ENCODE measurements around the gene AP2B1.
A peak's percentile ranks its signal among the peaks of the same experiment; 100 is the strongest.

AP2B1 gene

DNA sequence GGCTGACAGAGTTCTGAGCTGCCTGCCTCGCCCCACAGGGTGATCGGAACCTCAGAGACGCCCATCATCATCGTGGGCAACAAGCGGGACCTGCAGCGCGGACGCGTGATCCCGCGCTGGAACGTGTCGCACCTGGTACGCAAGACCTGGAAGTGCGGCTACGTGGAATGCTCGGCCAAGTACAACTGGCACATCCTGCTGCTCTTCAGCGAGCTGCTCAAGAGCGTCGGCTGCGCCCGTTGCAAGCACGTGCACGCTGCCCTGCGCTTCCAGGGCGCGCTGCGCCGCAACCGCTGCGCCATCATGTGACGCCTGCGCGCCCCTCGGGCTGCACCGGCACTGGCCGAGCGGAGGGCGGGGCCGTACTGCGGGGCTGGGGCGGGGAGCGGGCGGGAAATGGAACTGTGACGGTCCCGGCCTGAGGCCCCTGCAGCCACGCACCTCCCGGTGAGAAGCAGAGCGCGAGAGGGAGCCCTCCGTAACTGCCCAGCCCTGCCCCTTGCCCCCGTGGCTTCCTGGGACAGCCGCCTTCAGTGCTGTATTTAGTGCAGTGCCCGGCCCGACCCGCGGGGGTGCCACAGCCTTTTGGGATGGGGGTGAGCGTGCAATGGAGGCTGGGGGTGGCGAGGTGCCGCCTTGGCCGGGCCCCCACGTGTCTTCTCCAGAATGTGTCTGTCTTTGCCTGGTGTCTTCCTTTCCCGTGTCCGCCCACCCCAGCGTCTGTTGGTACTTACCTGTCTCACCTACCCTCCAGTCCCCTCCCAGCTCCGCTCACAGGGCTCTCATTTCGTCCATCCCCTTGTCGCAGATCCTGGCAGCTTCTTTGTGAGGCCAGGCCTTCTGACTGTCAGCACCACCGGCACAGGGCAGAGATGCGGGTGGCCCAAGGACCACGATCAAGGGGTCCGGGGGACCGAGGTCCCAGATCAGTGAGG, 154.1 kb downstream of the AP2B1 start:
- TF ChIP-seq, protein P1, sequence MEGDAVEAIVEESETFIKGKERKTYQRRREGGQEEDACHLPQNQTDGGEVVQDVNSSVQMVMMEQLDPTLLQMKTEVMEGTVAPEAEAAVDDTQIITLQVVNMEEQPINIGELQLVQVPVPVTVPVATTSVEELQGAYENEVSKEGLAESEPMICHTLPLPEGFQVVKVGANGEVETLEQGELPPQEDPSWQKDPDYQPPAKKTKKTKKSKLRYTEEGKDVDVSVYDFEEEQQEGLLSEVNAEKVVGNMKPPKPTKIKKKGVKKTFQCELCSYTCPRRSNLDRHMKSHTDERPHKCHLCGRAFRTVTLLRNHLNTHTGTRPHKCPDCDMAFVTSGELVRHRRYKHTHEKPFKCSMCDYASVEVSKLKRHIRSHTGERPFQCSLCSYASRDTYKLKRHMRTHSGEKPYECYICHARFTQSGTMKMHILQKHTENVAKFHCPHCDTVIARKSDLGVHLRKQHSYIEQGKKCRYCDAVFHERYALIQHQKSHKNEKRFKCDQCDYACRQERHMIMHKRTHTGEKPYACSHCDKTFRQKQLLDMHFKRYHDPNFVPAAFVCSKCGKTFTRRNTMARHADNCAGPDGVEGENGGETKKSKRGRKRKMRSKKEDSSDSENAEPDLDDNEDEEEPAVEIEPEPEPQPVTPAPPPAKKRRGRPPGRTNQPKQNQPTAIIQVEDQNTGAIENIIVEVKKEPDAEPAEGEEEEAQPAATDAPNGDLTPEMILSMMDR (IDR thresholded peaks at IDR 0.05) = peak; percentile 27
- TF ChIP-seq ZFX (IDR thresholded peaks at IDR 0.05; ENCODE audit: borderline replicate concordance) = no peak

DNA sequence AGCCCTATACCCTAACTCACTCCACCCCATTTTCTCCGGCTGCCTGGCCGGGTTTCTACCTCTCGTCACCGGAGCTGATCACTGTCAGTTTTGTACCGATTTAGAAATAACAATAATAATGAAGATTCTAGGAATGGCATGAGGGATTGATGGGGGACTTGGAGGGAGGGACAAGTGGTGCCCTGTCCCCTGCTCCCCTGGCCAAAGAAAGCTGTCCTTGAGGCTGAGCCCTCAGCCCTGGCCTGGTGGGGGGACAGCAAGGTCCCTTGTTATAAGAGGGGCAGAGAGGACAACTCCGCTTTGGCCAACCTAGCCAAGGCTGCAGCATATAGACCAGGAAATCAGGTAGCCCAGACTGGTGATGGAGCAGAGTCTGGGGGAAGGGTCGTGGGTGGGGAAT, 155.4 kb downstream of the AP2B1 start:
- no peak overlapping the region for H3K27ac ChIP-seq
- TF ChIP-seq ZFX (IDR thresholded peaks at IDR 0.05; ENCODE audit: borderline replicate concordance) = no peak
- TF ChIP-seq, protein P1 (IDR thresholded peaks at IDR 0.05) = no peak

More for the DNA sequence above, 154.1 kb downstream of the AP2B1 start:
- H3K27ac ChIP-seq = no peak overlapping the region

DNA sequence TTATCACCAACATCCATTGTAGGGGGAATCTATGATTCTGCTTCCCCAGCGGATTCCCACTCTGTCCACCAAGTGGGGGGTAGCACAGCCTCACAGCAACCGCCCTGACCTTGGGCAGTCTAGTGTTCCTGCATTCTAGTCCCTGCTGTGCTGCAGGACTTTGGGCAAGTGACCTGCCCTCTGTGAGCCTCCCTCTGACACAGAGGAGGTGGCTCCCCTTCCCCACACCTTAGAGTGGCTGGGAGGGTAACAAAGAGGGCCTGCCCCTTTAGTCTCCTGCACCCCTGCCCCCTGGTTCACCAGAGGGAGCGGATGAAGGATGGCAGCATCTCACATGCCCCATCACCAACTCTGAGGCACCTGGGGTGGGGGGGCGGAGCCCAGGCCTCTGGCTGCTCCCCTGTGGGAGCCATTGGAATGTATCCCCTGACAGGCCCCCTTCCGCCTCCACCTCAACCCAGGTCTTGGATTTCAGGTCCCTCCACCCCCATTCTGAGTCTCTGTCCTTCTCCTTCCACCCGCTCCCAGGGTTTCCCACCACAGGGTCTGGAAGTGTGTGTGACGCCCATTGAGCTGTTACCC, 155.9 kb downstream of the AP2B1 start:
- TF ChIP-seq, protein P1 (IDR thresholded peaks at IDR 0.05) = no peak
- TF ChIP-seq ZFX (IDR thresholded peaks at IDR 0.05; ENCODE audit: borderline replicate concordance) = no peak
- H3K27ac ChIP-seq = no peak overlapping the region

DNA sequence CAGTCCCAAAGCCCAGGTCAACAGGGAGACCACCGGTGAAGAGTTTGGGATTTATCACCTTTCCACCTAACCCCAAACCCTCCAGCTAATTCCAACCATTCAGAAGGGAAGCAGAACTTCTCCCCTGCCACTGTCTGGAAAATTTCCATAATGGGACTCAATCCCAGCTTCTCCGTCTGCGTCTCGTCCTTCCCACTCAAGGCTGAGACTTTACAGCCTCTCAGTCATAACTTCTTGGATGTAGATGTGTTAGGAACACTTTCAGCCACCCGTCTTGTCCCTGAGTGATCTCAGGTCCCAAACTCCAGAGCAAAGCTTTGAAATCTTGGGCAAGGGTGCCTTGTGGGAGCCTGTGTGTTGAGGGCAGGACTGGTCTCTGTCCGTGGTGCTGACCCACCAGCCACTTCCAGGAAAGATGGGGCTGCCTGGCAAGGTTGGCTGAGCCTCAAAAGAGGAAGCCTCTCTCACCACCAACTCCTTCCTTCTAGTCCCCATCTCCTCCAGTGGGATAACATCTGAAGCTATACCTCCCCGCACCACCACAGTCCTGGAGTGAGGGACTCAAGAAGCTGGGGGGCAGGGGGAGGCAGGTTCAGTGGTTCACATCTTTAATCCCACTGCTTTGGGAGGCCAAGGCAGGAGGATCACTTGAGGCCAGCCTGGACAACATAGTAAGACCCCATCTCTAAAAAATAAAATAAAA, 156.7 kb downstream of the AP2B1 start:
- no peak overlapping the region for H3K27ac ChIP-seq
- TF ChIP-seq ZFX (IDR thresholded peaks at IDR 0.05; ENCODE audit: borderline replicate concordance) = no peak
- TF ChIP-seq, protein P1 (IDR thresholded peaks at IDR 0.05) = no peak

DNA sequence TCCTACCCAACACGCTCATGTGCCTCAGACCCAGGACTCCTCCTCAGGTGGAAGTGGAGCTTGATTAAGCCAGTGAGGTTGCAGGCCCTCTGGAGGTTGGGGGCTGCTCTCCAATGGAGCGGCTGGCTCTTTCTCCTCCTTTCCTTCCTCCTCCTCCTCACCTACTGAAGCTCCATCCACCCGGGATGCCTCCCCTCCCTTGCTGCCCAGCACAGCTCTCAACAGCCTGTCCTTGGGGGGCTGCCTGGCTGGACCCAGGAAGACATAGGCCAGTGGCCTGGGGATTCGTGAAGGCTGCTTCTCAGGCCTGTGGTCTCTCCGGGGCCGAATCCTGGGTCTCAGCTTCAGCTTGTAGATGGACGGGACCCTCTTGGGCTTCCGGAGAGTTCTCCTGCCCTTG, 157.7 kb downstream of the AP2B1 start:
- no peak overlapping the region for H3K27ac ChIP-seq
- TF ChIP-seq, protein P1 (IDR thresholded peaks at IDR 0.05) = no peak
- TF ChIP-seq ZFX (IDR thresholded peaks at IDR 0.05; ENCODE audit: borderline replicate concordance) = no peak

DNA sequence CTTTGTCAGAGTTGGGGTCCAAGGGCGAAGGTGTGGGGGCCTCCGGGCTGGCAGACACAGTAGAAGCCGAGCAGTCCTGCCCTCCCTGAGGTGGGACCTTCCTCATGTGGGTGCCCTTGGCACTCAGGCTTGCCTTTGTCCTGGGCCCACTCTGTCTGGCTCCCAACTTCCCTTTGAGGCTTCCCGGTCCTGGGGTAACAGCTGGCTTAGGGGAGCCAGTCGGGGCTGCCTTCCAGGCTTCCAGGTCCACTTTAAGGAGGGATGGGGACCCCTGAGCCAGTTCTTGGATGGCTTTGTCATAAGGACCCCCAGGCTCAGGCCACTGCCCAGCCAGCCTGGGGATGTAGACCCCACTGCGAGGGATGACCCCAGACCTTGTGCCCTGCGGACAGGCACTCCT, 158.1 kb downstream of the AP2B1 start:
- no peak overlapping the region for H3K27ac ChIP-seq
- TF ChIP-seq, protein P1 (IDR thresholded peaks at IDR 0.05) = no peak
- TF ChIP-seq ZFX (IDR thresholded peaks at IDR 0.05; ENCODE audit: borderline replicate concordance) = no peak
